Measurements from ENCODE around the gene BAIAP2L1. TPM values are rescaled to one million over a fixed set of nuclear protein-coding genes. Genes with fewer than 3 reads are reported as not detected.
"Not testable (repeated sequence)": the region's sequence is repeated elsewhere in the genome, so short reads cannot be mapped to it uniquely, and the experiment has no call there.

Gene BAIAP2L1, protein sequence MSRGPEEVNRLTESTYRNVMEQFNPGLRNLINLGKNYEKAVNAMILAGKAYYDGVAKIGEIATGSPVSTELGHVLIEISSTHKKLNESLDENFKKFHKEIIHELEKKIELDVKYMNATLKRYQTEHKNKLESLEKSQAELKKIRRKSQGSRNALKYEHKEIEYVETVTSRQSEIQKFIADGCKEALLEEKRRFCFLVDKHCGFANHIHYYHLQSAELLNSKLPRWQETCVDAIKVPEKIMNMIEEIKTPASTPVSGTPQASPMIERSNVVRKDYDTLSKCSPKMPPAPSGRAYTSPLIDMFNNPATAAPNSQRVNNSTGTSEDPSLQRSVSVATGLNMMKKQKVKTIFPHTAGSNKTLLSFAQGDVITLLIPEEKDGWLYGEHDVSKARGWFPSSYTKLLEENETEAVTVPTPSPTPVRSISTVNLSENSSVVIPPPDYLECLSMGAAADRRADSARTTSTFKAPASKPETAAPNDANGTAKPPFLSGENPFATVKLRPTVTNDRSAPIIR
- total RNA-seq, result 1 to 10 TPM in 6 of 10 donors, under 1 TPM in 4; 0.53 to 5.2 (median 1.4) TPM
- polyA plus RNA-seq, result 1 to 10 TPM; 2.2 to 5.8 TPM
- long read RNA-seq, donor 1, partial matches to known transcripts, result 2 of 5 reads
- long read RNA-seq, donor 1, other reads (novel, unspliced or antisense), result 2 of 5 reads
- long read RNA-seq, donor 2, partial matches to known transcripts, result 2 of 3 reads
- long read RNA-seq, donor 2, other reads (novel, unspliced or antisense), result 1 of 3 reads
- long read RNA-seq, donor 3, partial matches to known transcripts, result 0 of 1 reads
- long read RNA-seq, donor 3, other reads (novel, unspliced or antisense), result 0 of 1 reads

DNA sequence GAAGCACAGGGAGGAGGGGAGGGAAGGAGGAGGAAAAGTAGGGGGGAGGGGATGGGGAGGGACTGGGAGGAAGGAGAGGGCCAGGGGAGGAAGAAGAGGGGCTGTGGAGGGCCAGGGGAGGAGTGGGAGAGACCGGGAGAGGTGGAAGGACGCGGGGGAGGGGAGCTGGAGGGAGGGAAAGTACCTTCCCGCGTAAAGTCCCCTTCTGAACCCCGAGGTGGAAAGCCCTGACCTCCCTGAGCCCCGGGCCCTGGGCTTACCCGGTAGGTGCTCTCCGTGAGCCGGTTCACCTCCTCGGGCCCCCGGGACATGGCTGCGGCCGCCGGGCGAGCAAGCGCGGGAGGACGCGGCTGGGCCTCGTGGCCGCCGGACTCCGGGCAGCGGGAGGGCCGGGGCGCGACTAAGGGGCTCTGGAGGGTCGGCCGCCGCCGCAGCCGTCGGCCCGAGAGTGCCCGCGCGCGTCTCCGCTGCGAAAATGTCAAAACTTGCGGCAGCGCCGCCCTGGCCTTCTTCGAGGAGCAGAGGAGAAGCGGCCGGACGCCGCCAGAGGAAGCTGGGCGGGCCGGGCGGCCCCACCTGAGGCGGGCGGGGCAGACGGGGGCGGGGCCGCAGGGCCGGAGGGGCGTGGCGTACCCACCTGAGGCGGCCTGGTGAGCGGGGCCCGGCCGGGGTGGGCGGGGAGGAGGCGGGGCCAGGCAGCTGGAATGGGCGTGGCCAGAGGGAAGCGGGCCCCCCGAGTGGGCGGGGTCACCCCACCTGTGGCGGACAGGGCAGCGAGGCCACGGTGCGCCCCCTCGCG lies at the start of gene BAIAP2L1:
TSS of gene BAIAP2L1 (minus strand) at position 549 of the 799 bp plus-strand sequence. CDS start at position 311, 238 bp downstream.
- DNase-seq, result peak; percentile 82
- H3K9me3 ChIP-seq, result no peaks in the 10 kb centered on the region
- H3K4me1 ChIP-seq, result peaks cover 0 to 13% (median 7%) of the 10 kb centered on the region in 9 donors
- peaks cover 0 to 46% (median 23%) of the 10 kb centered on the region in 7 donors for H3K27me3 ChIP-seq
- H3K36me3 ChIP-seq, result no peaks in the 10 kb centered on the region
- TF ChIP-seq, protein P1, sequence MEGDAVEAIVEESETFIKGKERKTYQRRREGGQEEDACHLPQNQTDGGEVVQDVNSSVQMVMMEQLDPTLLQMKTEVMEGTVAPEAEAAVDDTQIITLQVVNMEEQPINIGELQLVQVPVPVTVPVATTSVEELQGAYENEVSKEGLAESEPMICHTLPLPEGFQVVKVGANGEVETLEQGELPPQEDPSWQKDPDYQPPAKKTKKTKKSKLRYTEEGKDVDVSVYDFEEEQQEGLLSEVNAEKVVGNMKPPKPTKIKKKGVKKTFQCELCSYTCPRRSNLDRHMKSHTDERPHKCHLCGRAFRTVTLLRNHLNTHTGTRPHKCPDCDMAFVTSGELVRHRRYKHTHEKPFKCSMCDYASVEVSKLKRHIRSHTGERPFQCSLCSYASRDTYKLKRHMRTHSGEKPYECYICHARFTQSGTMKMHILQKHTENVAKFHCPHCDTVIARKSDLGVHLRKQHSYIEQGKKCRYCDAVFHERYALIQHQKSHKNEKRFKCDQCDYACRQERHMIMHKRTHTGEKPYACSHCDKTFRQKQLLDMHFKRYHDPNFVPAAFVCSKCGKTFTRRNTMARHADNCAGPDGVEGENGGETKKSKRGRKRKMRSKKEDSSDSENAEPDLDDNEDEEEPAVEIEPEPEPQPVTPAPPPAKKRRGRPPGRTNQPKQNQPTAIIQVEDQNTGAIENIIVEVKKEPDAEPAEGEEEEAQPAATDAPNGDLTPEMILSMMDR (IDR thresholded peaks at IDR 0.05), result peak in 4 of 9 donors; percentile 64 to 78 (median 72)
- WGBS, 2 donors, result 0 to 1% methylated on average over 39 to 72 of the region's 76 CpGs
- peak within 1 kb of the TSS; percentile 66 to 88 (median 74) for H3K27ac ChIP-seq
- H3K4me3 ChIP-seq, result peak within 1 kb of the TSS; percentile 33 to 85 (median 63)
- peak; percentile 91 to 98 (median 96) for ATAC-seq
- intact Hi-C loops (cut with DNase I), result loop anchor here in 9 of 10 donors (1.0 to 10.0 kb wide), 9 partner anchors 31 to 154 kb away; partner anchors contain the start of gene BRI3 (in 1 of the 9)

DNA sequence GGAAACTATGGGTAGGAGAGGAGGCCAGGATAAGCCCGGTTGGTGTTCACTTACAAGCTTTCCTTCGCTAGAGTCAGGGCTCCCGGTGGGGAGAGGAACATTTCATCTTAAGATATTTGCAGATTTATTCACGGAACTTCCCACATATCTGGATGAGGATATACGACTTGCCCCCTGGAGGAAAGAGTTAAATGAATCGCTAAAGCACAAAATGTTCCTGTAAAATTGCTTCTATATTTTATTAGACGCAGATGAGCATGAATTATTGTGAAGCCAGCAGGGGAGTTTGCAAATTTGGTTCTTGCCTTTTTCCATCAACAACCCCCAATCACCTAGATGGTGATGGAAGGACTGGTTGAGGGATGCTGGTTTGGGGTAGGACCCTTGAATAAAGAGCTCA lies 47.9 kb upstream of the BAIAP2L1 start:
- intact Hi-C loops (cut with DNase I), result no loop called here
- ATAC-seq, result no peak
- Histone ChIP-seq H3K27me3 (peaks cover 0 to 7% (median 0%) of the 10 kb centered on the region in 7 donors), H3K36me3 (no peaks in the 10 kb centered on the region), H3K4me1 (no peaks in the 10 kb centered on the region), H3K4me3 (no peak overlapping the region), H3K9me3 (peaks cover 0 to 16% (median 0%) of the 10 kb centered on the region in 11 donors), H3K27ac (no peak overlapping the region)
- 76 to 77% methylated on average over 7 of the region's 7 CpGs for WGBS, 2 donors
- TF ChIP-seq, protein P1 (IDR thresholded peaks at IDR 0.05), result no peak
- DNase-seq, result no peak

DNA sequence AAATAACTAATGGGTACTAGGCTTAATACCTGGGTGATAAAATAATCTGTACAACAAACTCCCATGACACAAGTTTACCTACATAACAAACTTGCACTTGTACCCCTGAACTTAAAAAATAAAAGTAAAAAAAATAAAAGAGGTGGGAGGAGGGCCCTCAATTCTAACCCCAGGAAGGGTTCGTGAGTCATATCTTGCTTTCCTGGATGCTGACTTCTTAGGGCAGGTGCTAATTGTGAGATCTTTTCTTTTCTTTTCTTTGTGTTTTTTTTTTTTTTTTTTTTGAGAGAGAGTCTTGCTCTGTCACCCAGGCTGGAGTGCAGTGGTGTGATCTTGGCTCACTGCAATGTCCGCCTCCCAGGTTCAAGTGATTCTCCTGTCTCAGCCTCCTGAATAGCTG lies 40.1 kb upstream of the BAIAP2L1 start:
- intact Hi-C loops (cut with DNase I); DNase-seq; H3K4me1 ChIP-seq; H3K36me3 ChIP-seq; H3K27ac ChIP-seq; H3K4me3 ChIP-seq; ATAC-seq: not testable (repeated sequence)
- 84 to 85% methylated on average over 2 of the region's 2 CpGs for WGBS, 2 donors
- H3K27me3 ChIP-seq, result peaks cover 0 to 10% (median 0%) of the 10 kb centered on the region in 7 donors
- peaks cover 0 to 15% (median 0%) of the 10 kb centered on the region in 11 donors for H3K9me3 ChIP-seq

DNA sequence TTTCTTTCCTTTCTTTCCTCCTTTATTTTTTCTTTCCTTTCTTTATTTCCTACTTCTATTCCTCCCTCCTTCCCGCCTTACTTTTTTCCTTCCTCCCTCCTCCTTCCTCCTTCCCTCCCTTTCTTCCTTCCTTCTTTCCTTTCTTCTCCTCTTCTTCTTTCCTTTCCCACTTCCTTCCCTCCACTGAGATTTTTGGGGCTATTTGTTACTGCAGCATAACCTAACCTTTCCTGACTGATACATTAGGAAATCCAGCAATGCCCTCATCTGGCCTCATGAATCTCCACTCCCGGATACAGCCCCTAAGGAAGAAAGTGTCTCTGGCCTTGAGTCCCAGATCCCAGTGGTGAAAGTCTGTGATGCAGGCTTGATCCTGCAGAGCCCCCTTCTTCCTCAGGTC lies 38.6 kb upstream of the BAIAP2L1 start:
- Histone ChIP-seq H3K36me3 (no peaks in the 10 kb centered on the region), H3K9me3 (peaks cover 0 to 15% (median 0%) of the 10 kb centered on the region in 11 donors), H3K27me3 (peaks cover 0 to 8% (median 0%) of the 10 kb centered on the region in 7 donors), H3K27ac (no peak overlapping the region), H3K4me3 (no peak overlapping the region), H3K4me1 (no peaks in the 10 kb centered on the region)
- DNase-seq (no peak), ATAC-seq (no peak)
- WGBS, 2 donors, result 40 to 44% methylated on average over 2 of the region's 2 CpGs
- intact Hi-C loops (cut with DNase I), result loop anchor here in 3 of 10 donors (2.0 to 10.0 kb wide), 2 partner anchors 305 kb away; no protein-coding TSS in a partner anchor
- TF ChIP-seq, protein P1 (IDR thresholded peaks at IDR 0.05), result no peak

Data from heart right ventricle (tissue), 16 donors.